SU-DHL-6 (cell line): Measurements from ENCODE around the gene TMEM128.
"Not testable (repeated sequence)": the region's sequence is repeated elsewhere in the genome, so short reads cannot be mapped to it uniquely, and the experiment has no call there.

Experiments used
- H2AFZ ChIP-seq: fragments of 200-600 bp; sonication (generic); 2 replicates; pipeline ENCODE4 v1.6.1; 2014; ENCODE audit warnings: low read depth, mild to moderate bottlenecking, moderate library complexity, mixed read lengths, antibody characterized with exemption, low read length; ENCODE audit not compliant: severe bottlenecking
- H3F3A ChIP-seq: fragments of 200-600 bp; shearing (Covaris generic); 2 replicates; pipeline ENCODE4 v1.6.0; 2016; ENCODE audit warnings: antibody characterized with exemption, mild to moderate bottlenecking; ENCODE audit not compliant: insufficient read depth
- H3K27ac ChIP-seq: fragments of 200-600 bp; sonication (generic); 2 replicates; pipeline ENCODE4 v1.5.1; 2016; ENCODE audit warnings: low read depth, mild to moderate bottlenecking, low read length, moderate library complexity, mixed read lengths
- H3K27me3 ChIP-seq: fragments of 200-600 bp; sonication (generic), shearing (Covaris generic); 2 replicates; pipeline ENCODE4 v1.6.0; 2014; ENCODE audit warnings: mild to moderate bottlenecking, low read length
- H3K36me3 ChIP-seq: fragments of 200-600 bp; sonication (generic); 2 replicates; pipeline ENCODE4 v1.6.1; 2014; ENCODE audit warnings: mild to moderate bottlenecking, low read length, mixed read lengths
- H3K4me2 ChIP-seq: fragments of 300-600, 200-600 bp; shearing (Covaris generic), sonication (generic); 2 replicates; pipeline ENCODE4 v1.6.0; 2014; ENCODE audit warnings: low read length, low read depth, mild to moderate bottlenecking; ENCODE audit not compliant: poor library complexity, severe bottlenecking
- H3K4me3 ChIP-seq: fragments of 200-600 bp; sonication (generic); 2 replicates; pipeline ENCODE4 v1.5.1; 2014; ENCODE audit warnings: antibody characterized with exemption, low read length, mild to moderate bottlenecking, mixed read lengths; ENCODE audit not compliant: insufficient read depth, poor library complexity, severe bottlenecking
- H3K79me2 ChIP-seq: fragments of 200-600 bp; sonication (generic); 2 replicates; pipeline ENCODE4 v1.6.1; 2014; ENCODE audit warnings: mild to moderate bottlenecking, low read length, moderate library complexity; ENCODE audit not compliant: insufficient read depth
- H3K9ac ChIP-seq: fragments of 200-600 bp; sonication (generic); 2 replicates; pipeline ENCODE4 v1.7.0; 2014; ENCODE audit warnings: mild to moderate bottlenecking, low read length
- H3K9me2 ChIP-seq: fragments of 200-600 bp; sonication (generic); replicated peaks from 2 replicates; pipeline ENCODE4 v1.6.1; 2014; ENCODE audit warnings: low read length; ENCODE audit not compliant: insufficient read depth
- H3K9me3 ChIP-seq: fragments of 200-600 bp; sonication (generic); 2 replicates; pipeline ENCODE4 v1.6.1; 2014; ENCODE audit warnings: low read length, mixed read lengths; ENCODE audit not compliant: insufficient read depth
- H4K20me1 ChIP-seq: fragments of 200-600 bp; sonication (generic); 2 replicates; pipeline ENCODE4 v1.6.1; 2014; ENCODE audit warnings: low read depth, mild to moderate bottlenecking, antibody characterized with exemption, low read length, moderate library complexity, mixed read lengths
- CTCF ChIP-seq: fragments of 200-600 bp; sonication (generic); IDR thresholded peaks from one replicate; pipeline ENCODE4 v1.5.1; 2017; ENCODE audit warnings: antibody characterized with exemption, mild to moderate bottlenecking, low read length, moderate library complexity; ENCODE audit not compliant: insufficient read depth, poor library complexity, severe bottlenecking
- EZH2phosphoT487 ChIP-seq: fragments of 200-600 bp; sonication (generic), shearing (Covaris generic); conservative IDR thresholded peaks from 2 replicates; pipeline ENCODE4 v1.6.1; 2018; ENCODE audit warnings: mild to moderate bottlenecking, antibody characterized with exemption, low read length, moderate library complexity, mixed read lengths

Gene TMEM128

GRCh38 chr4:4202510-4202909, 45.5 kb downstream of the TMEM128 start:
- Histone ChIP-seq H3K9me2 (no peaks in the 10 kb centered on the region), H2AFZ (no peak overlapping the region), H3K27ac (no peak overlapping the region), H3K4me2 (no peak overlapping the region), H3K9me3 (no peaks in the 10 kb centered on the region), H3K27me3 (no peaks in the 10 kb centered on the region), H4K20me1 (no peaks in the 10 kb centered on the region), H3K9ac (no peak overlapping the region), H3K4me3 (no peak overlapping the region), H3K36me3 (no peaks in the 10 kb centered on the region), H3F3A (no peaks in the 10 kb centered on the region), H3K79me2 (no peaks in the 10 kb centered on the region)
- TF ChIP-seq EZH2phosphoT487 (no peak), CTCF (no peak)

GRCh38 chr4:4200624-4201023, 47.4 kb downstream of the TMEM128 start:
- Histone ChIP-seq H3K4me2 (no peak overlapping the region), H4K20me1 (no peaks in the 10 kb centered on the region), H3K36me3 (no peaks in the 10 kb centered on the region), H3K27ac (no peak overlapping the region), H3K79me2 (no peaks in the 10 kb centered on the region), H3F3A (no peaks in the 10 kb centered on the region), H3K9ac (no peak overlapping the region), H2AFZ (no peak overlapping the region), H3K9me3 (no peaks in the 10 kb centered on the region), H3K4me3 (no peak overlapping the region), H3K9me2 (no peaks in the 10 kb centered on the region), H3K27me3 (no peaks in the 10 kb centered on the region)
- no peak for TF ChIP-seq CTCF
- TF ChIP-seq EZH2phosphoT487 = no peak

- no peaks in the 10 kb centered on the region for H3F3A ChIP-seq
- no peak overlapping the region for H2AFZ ChIP-seq
- H3K4me2 ChIP-seq = no peak overlapping the region
Measured at GRCh38 chr4:4195354-4195753, 52.7 kb downstream of the TMEM128 start.

GRCh38 chr4:4188557-4188956, 59.5 kb downstream of the TMEM128 start:
- H3K9ac ChIP-seq, H3K9me3 ChIP-seq, H3K27ac ChIP-seq, H3K9me2 ChIP-seq, H3F3A ChIP-seq, H3K36me3 ChIP-seq, H2AFZ ChIP-seq, H3K27me3 ChIP-seq, H4K20me1 ChIP-seq, H3K4me2 ChIP-seq, H3K79me2 ChIP-seq, H3K4me3 ChIP-seq: not testable (repeated sequence)

More at GRCh38 chr4:4195354-4195753, 52.7 kb downstream of the TMEM128 start:
- H3K9me3 ChIP-seq = no peaks in the 10 kb centered on the region
- H3K9ac ChIP-seq = no peak overlapping the region
- H3K79me2 ChIP-seq = no peaks in the 10 kb centered on the region
- no peaks in the 10 kb centered on the region for H3K9me2 ChIP-seq
- no peaks in the 10 kb centered on the region for H4K20me1 ChIP-seq
- TF ChIP-seq EZH2phosphoT487 = no peak
- no peak for TF ChIP-seq CTCF
- no peaks in the 10 kb centered on the region for H3K27me3 ChIP-seq
- H3K4me3 ChIP-seq = no peak overlapping the region
- no peak overlapping the region for H3K27ac ChIP-seq
- H3K36me3 ChIP-seq = no peaks in the 10 kb centered on the region
